Muscle layer of duodenum (tissue), 2 donors: ENCODE measurements around the gene RPS18.
A peak's percentile ranks its signal among the peaks of the same experiment; 100 is the strongest.
"Not testable (repeated sequence)": the region's sequence is repeated elsewhere in the genome, so short reads cannot be mapped to it uniquely, and the experiment has no call there.

Experiments
- H3K27ac ChIP-seq: one replicate; pipeline ENCODE4 v1.7.0; 2013; ENCODE audit warnings: mild to moderate bottlenecking, low read length
- H3K27me3 ChIP-seq: one replicate; pipeline ENCODE4 v1.7.0; 2013; ENCODE audit warnings: low read depth, mild to moderate bottlenecking, control low read depth, low read length
- H3K36me3 ChIP-seq, 2 donors: one replicate each; pipeline ENCODE4 v1.7.0; 2013; ENCODE audit warnings: low read length in 2 of 2, control low read depth in 1 of 2, mild to moderate bottlenecking in 1 of 2; ENCODE audit not compliant: insufficient read depth in 2 of 2, control insufficient read depth in 1 of 2
- H3K4me1 ChIP-seq, 2 donors: one replicate each; pipeline ENCODE4 v1.7.0; 2013; ENCODE audit warnings: low read length in 2 of 2, mild to moderate bottlenecking in 2 of 2, control low read depth in 1 of 2, moderate library complexity in 1 of 2; ENCODE audit not compliant: insufficient read depth in 2 of 2, control insufficient read depth in 1 of 2
- H3K4me3 ChIP-seq, 2 donors: one replicate each; pipeline ENCODE4 v1.7.0; 2013; ENCODE audit warnings: low read length in 2 of 2, low read depth in 1 of 2, mild to moderate bottlenecking in 1 of 2
- H3K9me3 ChIP-seq, 2 donors: one replicate each; pipeline ENCODE4 v1.7.0; 2013; ENCODE audit warnings: low read length in 2 of 2, control low read depth in 1 of 2, mild to moderate bottlenecking in 1 of 2; ENCODE audit not compliant: control insufficient read depth in 1 of 2
- donor health status: healthy.

RPS18 gene

GRCh38 chr6:33271468-33272274, at the start of gene RPS18, which contains the start of gene VPS52:
RPS18 (plus strand) TSS chr6:33272075; CDS start chr6:33272120, 45 bp downstream.
VPS52 (minus strand) TSS chr6:33271876; CDS start chr6:33271675, 201 bp downstream.
- Histone ChIP-seq H3K27me3 (no peaks in the 10 kb centered on the region), H3K4me3 (peak within 1 kb of the TSS; percentile 87 to 100), H3K9me3 (no peaks in the 10 kb centered on the region), H3K36me3 (peaks cover 48 to 54% of the 10 kb centered on the region in 2 donors), H3K4me1 (peaks cover 16 to 54% of the 10 kb centered on the region in 2 donors), H3K27ac (peak within 1 kb of the TSS; percentile 99)

GRCh38 chr6:33226503-33227120, 45.3 kb upstream of the RPS18 start:
- not testable (repeated sequence) for H3K27ac ChIP-seq, H3K9me3 ChIP-seq, H3K4me3 ChIP-seq, H3K27me3 ChIP-seq, H3K36me3 ChIP-seq, H3K4me1 ChIP-seq

- Histone ChIP-seq H3K27me3 (peaks cover 4% of the 10 kb centered on the region), H3K4me1 (no peaks in the 10 kb centered on the region)
These were observed 36.6 kb upstream of the RPS18 start for GRCh38 chr6:33235221-33235634.

GRCh38 chr6:33236328-33236727, 35.5 kb upstream of the RPS18 start:
- Histone ChIP-seq H3K4me3 (no peak overlapping the region), H3K9me3 (no peaks in the 10 kb centered on the region), H3K4me1 (no peaks in the 10 kb centered on the region), H3K27ac (no peak overlapping the region), H3K27me3 (peaks cover 7% of the 10 kb centered on the region), H3K36me3 (no peaks in the 10 kb centered on the region)

More at GRCh38 chr6:33235221-33235634, 36.6 kb upstream of the RPS18 start:
- Histone ChIP-seq H3K27ac (no peak overlapping the region), H3K36me3 (no peaks in the 10 kb centered on the region), H3K9me3 (no peaks in the 10 kb centered on the region), H3K4me3 (no peak overlapping the region)

- no peaks in the 10 kb centered on the region for H3K36me3 ChIP-seq
- H3K9me3 ChIP-seq = no peaks in the 10 kb centered on the region
- H3K4me1 ChIP-seq = no peaks in the 10 kb centered on the region
- H3K27ac ChIP-seq = no peak overlapping the region
- H3K27me3 ChIP-seq = peaks cover 7% of the 10 kb centered on the region
- no peak overlapping the region for H3K4me3 ChIP-seq
These were observed 35.0 kb upstream of the RPS18 start for GRCh38 chr6:33236852-33237251.

- Histone ChIP-seq H3K4me3 (no peak overlapping the region), H3K36me3 (no peaks in the 10 kb centered on the region), H3K27ac (no peak overlapping the region), H3K9me3 (no peaks in the 10 kb centered on the region), H3K4me1 (no peaks in the 10 kb centered on the region), H3K27me3 (peaks cover 7% of the 10 kb centered on the region)
These were observed 34.1 kb upstream of the RPS18 start for GRCh38 chr6:33237741-33238140.

GRCh38 chr6:33241968-33242367, 29.9 kb upstream of the RPS18 start:
- H3K27me3 ChIP-seq = peaks cover 3% of the 10 kb centered on the region
- H3K4me3 ChIP-seq = no peak overlapping the region
- H3K4me1 ChIP-seq = no peaks in the 10 kb centered on the region
- H3K36me3 ChIP-seq = no peaks in the 10 kb centered on the region
- no peaks in the 10 kb centered on the region for H3K9me3 ChIP-seq
- H3K27ac ChIP-seq = no peak overlapping the region

GRCh38 chr6:33243476-33243875, 28.4 kb upstream of the RPS18 start:
- Histone ChIP-seq H3K36me3 (no peaks in the 10 kb centered on the region), H3K27ac (no peak overlapping the region), H3K27me3 (peaks cover 3% of the 10 kb centered on the region), H3K9me3 (no peaks in the 10 kb centered on the region), H3K4me1 (peaks cover under 1 to 7% of the 10 kb centered on the region in 2 donors), H3K4me3 (no peak overlapping the region)

GRCh38 chr6:33247977-33248642, 23.8 kb upstream of the RPS18 start:
- Histone ChIP-seq H3K27ac (peak overlapping the region; percentile 93), H3K4me1 (peaks cover 10 to 25% of the 10 kb centered on the region in 2 donors), H3K27me3 (no peaks in the 10 kb centered on the region), H3K4me3 (peak overlapping the region; percentile 64 to 82), H3K36me3 (peaks cover 8 to 12% of the 10 kb centered on the region in 2 donors), H3K9me3 (no peaks in the 10 kb centered on the region)

- Histone ChIP-seq H3K9me3 (no peaks in the 10 kb centered on the region), H3K27me3 (no peaks in the 10 kb centered on the region), H3K4me3 (peak overlapping the region; percentile 64 to 82), H3K4me1 (peaks cover 10 to 25% of the 10 kb centered on the region in 2 donors), H3K27ac (peak overlapping the region; percentile 93), H3K36me3 (peaks cover 8 to 12% of the 10 kb centered on the region in 2 donors)
These were observed 23.3 kb upstream of the RPS18 start for GRCh38 chr6:33248643-33248931.

GRCh38 chr6:33248932-33249731, 22.7 kb upstream of the RPS18 start:
- H3K9me3 ChIP-seq = no peaks in the 10 kb centered on the region
- peaks cover 10 to 25% of the 10 kb centered on the region in 2 donors for H3K4me1 ChIP-seq
- peak overlapping the region; percentile 97 for H3K27ac ChIP-seq
- no peaks in the 10 kb centered on the region for H3K27me3 ChIP-seq
- H3K36me3 ChIP-seq = peaks cover 8 to 12% of the 10 kb centered on the region in 2 donors
- H3K4me3 ChIP-seq = peak overlapping the region; percentile 64 to 90
